Cardiac ventricle fibroblast (primary cell): ENCODE results near the gene CCDC69. TPM values are rescaled to one million over a fixed set of nuclear protein-coding genes. Genes with fewer than 3 reads are reported as not detected.

Source experiments
- total RNA-seq: library from RNA; depleted of rRNA; stranded (reverse); fragments of >200 nt; gene quantifications from 2 replicates; pipeline ENCODE4 v1.2.3, GENCODE V29; 2015

The CCDC69 gene
- total RNA-seq, result 9.3 and 11.7 TPM in 2 replicates

GRCh38 chr5:151223447-151224264, at the start of gene CCDC69:
CCDC69 (minus strand) TSS chr5:151224092; CDS start chr5:151223970, 122 bp downstream.

GRCh38 chr5:151252762-151253604, 29.1 kb upstream of the CCDC69 start, which contains the start of gene GM2A:
GM2A (plus strand) TSS chr5:151253185; CDS start chr5:151253217, 32 bp downstream.

GRCh38 chr5:151157426-151158286, 66.2 kb downstream of the CCDC69 start, which contains the start of gene ANXA6:
ANXA6 (minus strand) TSS chr5:151157779; CDS start chr5:151147901, 9,878 bp downstream.

Other genes starting within 250 kb of the CCDC69 start
- gene GPX3, start 203.5 kb downstream of the CCDC69 start, total RNA-seq, result 82.0 and 82.4 TPM in 2 replicates
- gene TNIP1, start 143.1 kb downstream of the CCDC69 start, total RNA-seq, result 64.3 and 74.6 TPM in 2 replicates
- gene ANXA6, start 66.3 kb downstream of the CCDC69 start, total RNA-seq, result 254 and 255 TPM in 2 replicates
- gene GM2A, start 29.1 kb upstream of the CCDC69 start, total RNA-seq, result 22.0 and 26.1 TPM in 2 replicates
- not detected in 2 replicates for gene SLC36A3, start 79.7 kb upstream of the CCDC69 start, total RNA-seq
- gene SLC36A2, start 123.5 kb upstream of the CCDC69 start, total RNA-seq, result not detected in 2 replicates
- 4.0 and 8.0 TPM in 2 replicates for gene SLC36A1, start 223.5 kb upstream of the CCDC69 start, total RNA-seq